Islet precursor cell (in vitro differentiated cells): ENCODE measurements around the gene PMPCA.
"Not testable (repeated sequence)": the region's sequence is repeated elsewhere in the genome, so short reads cannot be mapped to it uniquely, and the experiment has no call there.

ENCODE experiments used
- DNase-seq: peaks from one replicate; pipeline ENCODE4 v3.0.0-alpha.2; 2018

The PMPCA gene

DNA sequence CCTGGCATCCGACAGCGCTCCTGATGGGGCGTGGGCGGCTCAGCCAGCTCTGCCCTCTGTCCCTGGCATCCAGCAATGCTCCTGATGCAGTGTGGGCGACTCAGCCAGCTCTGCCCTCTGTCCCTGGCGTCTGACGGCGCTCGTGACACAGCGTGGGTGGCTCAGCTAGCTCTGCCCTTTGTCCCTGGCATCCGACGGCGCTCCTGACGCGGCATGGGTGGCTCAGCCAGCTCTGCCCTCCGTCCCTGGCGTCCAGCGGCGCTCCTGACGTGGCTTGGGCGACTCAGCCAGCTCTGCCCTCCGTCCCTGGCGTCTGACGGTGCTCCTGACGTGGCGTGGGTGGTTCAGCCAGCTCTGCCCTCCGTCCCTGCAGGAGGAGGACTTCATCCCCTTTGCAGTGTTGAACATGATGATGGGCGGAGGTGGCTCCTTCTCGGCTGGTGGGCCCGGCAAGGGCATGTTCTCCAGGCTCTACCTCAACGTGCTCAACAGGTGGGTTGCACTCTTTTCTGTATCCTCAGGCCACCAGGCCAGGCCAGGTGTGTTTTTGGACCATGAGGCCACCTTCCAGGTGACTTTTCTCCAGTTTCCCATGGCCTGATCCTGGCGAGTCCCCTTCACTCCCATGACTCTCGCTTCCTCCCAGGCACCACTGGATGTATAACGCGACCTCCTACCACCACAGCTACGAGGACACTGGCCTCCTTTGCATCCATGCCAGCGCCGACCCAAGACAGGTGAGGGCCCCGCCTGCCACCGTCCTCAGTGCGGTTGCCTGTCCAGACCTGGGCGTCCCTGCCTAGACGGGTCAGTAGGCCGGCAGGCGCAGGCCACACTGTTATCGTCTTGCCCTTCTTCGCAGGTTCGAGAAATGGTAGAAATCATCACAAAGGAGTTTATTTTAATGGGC, 8.0 kb downstream of the PMPCA start:
- DNase-seq: no peak

DNA sequence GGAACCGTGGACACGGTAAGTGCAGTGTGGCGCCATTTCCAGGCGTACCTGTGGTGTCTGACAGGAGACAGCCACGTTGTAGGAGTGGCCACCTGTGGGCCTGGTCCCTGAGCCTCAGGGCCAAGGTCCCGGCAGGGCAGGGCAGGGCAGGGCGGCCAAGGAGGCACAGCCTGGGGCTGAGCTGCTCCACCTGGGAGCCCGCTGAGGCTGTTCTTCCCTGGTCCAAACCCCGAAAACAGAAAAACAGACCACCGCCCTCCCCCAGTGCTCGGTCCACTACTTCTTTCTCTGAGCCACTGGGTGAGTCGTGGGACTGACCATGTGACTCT, 8.6 kb downstream of the PMPCA start:
- no peak for DNase-seq

DNA sequence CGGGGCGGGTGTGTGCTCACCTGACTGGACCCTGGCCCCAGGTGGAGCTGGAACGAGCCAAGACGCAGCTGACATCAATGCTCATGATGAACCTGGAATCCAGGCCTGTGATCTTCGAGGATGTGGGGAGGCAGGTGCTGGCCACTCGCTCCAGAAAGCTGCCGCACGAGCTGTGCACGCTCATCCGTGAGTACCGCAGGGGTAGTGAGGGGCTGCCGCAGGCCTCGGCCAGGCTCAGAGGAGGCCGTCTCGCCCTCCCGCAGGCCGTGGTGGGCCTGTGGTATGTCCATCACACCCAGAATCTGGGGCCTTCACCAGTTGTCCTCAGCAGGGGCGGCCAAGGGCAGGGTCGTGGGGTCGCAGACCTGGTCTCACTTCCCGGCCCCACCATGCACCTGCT, 11.3 kb downstream of the PMPCA start:
- DNase-seq: no peak

DNA sequence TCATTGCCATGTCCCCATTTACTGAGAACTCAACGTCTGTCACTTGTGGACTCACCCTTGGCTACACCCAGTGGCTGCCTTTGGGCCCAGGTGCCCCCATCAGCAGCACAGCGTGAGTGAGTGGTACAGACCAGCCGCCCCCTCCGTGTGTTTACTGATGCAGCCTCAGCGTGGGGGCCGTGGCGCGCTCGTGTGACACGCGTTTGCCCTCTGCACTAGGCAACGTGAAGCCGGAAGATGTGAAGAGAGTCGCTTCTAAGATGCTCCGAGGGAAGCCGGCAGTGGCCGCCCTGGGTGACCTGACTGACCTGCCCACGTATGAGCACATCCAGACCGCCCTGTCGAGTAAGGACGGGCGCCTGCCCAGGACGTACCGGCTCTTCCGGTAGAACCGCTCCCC, 12.4 kb downstream of the PMPCA start:
- no peak for DNase-seq

DNA sequence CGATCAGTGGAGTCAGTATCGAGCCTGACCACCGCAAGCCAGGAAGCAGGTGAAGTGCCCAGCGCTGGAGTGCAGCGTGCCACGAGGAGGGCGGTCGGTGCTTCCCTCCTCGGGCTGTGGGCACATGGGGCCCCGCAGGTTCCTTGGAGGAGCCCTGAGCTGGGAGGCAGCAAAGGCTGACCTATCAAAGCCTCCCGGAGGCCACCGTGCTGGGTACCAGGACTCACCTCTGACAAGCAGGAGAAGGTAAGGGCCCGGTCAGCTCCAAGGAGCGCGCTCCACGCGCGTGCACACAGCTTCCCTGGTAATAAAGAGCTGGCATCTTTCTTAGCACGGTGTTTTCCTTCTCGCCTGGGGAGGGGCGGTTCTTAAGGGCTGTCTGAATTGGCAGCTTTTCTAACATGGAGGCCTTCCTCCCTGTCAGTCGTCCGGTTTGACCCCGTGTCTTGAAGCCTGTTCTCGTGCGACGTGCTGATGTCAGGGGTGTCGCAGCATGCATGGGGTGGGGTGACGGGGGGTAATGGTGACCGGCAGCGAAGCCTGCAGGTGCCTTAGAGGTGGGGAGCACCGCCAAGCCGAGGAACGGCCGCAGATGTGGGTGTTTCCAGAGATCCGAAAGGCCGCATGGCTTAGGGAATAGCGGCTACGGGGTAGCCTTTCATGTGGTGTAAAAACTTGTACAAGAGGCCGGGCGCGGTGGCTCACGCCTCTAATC, 13.1 kb downstream of the PMPCA start:
- DNase-seq: no peak

DNA sequence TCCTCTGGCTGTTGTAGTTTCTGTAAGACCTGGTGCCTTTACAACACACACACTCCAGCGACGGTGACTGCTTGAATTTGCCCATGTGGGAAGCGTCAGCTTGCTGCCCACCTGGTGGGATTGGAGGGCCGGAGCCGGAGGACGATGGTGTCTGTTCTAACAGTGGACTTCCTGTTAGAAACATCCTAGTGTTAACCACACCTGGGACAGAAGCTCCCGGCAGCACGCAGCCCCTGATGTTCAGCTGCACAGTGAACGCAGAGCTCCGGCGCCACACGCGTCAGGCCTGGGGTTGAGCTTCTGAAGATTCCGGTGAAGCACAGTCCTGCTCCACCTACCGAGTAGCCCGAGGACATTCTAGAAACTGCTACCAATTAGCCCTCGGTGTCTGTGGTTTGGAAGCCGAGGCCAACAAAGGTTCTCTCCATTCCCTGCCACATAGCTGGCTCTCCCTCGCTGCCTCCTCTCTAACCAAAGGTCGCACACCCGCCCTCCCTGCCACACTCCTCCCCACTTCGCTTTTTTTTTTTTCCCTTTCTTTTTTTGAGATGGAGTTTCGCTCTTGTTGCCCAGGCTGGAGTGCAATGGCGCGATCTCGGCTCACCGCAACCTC, 14.4 kb downstream of the PMPCA start:
- no peak for DNase-seq

DNA sequence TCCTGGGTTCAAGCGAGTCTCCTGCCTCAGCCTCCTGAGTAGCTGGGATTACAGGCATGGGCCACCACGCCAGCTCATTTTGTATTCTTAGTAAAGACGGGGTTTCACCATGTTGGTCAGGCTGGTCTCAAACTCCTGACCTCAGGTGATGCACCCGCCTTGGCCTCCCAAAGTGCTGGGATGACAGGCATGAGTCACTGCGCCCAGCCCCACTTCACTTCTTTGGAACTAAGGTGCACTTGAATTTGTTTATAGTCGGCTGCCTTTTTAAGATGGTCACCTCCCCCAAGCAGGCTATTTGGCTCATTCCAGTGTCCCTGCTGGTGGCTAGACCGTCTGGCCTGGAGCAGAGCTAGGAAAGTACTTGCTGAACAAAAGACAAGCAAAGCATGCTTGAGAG, 14.9 kb downstream of the PMPCA start:
- DNase-seq: not testable (repeated sequence)

DNA sequence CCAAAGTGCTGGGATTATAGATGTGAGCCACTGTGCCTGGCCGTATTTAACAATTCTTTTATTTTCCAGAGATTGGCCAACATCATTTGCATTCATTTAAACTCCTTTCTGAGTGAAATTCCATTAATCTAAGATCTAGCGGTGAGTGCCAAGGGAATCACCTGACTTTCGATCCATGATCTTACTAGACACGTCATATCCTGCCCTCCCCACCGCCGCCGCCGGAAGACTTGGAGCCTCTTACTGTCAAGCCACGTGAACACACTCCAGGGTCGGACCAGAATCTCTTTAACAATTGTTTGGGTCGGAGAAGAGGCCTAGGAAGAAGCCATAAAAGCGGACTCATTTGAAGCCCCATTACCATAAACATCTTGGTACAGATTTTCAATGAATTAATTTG, 16.3 kb downstream of the PMPCA start:
- DNase-seq: no peak

DNA sequence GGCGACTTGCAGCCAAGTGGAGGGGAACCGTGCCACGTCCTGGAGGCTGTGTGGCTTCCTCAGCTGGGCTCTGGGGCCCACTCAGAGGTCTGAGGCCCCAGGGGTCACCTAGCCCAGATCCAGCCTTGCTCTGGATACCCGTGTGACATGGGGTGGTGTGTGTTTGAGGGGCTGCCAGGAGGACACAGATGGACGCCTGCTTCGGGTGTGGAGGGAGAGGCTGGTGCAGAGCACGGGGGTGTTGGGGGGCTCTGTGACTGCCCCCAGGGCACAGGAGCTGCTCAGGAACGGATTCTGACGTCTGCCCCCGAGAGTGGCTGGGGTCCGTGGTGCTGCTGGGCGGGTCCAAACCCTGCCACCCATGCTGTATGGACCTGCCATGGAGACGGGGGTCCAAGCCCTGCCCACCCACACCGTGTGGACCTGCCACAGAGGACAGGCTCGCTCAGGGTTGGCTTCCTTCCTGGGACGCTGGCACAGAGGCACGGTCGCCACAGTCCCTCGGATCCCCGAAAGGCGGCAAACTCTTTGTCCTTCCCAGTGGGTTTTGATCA, 18.7 kb downstream of the PMPCA start:
- DNase-seq: no peak

DNA sequence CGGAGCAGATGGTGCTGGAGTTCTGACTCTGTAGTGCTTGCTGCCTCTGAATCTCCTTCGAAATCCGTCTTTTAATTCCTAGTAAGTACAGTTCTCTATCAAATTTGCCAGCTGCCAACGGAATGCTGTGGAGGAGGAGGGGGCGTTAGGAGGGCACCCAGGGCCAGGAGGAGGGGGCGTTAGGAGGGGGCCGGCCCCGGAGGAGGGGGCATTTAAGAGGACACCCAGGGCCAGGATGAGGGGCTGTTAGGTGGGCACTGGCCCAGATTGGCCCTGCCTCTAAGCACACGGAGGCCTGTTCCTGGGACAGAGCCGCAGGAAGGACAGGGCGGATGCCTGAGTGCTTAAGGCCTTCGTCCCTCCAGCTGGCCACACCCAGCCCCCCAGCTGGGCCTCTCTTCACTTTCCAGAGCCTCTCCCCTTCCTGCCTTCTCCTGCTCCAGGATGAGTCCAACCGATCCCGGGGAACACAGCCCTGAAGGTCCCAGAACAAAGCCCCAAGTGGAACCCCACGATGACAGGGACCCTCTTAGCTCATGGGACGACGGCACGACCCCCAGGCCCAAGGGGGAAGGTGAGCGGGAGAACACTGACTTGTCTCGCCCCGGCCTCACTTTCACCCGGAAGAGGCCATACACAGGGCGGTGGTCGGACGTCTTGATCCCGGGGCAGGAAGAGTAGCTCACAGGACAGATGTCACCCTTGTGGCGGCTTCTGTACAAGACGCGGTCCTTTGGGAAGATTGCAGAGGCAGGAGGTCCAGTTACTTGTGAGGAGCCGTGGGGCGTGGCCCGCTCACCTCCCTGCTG, 19.4 kb downstream of the PMPCA start:
- no peak for DNase-seq

DNA sequence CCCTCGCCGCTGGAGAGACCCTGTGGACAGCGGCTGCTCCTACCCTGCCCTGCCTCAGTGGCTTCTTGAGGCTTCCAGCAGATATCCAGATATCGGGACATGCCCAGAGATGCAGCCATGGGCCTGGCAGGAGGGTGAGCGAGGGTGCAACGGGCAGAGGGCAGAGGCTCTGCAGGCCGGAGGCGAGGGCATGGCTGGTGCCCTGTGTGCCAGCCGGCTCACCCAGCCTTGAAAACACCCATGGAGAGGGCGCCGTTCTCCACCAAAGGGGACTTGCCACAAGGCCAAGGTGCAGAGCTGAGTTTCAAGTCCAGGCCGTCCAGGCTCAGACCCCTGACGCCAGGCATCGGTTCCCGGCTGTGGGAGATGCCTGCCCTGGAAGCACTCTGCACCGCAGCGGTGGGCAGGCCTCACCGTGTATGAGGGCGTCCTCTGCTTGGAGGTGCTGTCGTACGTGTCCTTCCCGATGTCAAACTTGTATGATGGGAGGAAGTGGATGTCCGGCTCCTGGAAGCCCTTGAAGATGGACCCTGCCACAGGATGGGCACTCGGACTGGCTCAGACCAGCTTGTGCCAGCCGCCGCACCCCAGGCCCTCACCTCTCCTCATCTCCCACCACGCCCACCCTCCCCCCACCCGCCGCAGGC, 20.3 kb downstream of the PMPCA start:
- DNase-seq: no peak

DNA sequence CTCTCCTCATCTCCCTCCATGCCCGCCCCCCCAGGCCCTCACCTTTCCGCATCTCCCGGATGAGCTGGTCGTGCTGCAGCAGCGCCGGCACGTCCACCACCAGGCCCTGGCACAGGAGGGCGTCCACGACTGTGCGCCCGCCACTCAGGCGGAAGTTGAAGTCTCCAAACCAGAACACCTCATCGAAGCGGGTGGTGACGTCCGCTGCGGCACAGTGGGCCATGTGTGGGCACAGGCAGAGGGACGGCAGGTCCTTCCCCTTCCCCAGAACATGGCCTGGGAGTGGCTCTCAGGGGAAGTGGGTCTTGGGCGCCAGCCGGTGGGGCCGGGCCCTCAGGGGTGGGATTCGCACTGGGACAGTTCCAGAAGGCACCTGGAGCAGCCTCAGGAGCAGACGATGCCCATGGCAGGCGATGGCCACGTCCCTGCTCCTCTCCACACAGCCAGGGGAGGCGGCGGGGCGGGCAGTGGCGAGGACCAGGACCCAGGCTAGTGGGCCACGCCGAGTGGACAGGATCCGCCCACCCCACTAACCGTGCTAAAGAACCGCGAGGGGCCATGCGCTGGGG, 21.4 kb downstream of the PMPCA start:
- no peak for DNase-seq

DNA sequence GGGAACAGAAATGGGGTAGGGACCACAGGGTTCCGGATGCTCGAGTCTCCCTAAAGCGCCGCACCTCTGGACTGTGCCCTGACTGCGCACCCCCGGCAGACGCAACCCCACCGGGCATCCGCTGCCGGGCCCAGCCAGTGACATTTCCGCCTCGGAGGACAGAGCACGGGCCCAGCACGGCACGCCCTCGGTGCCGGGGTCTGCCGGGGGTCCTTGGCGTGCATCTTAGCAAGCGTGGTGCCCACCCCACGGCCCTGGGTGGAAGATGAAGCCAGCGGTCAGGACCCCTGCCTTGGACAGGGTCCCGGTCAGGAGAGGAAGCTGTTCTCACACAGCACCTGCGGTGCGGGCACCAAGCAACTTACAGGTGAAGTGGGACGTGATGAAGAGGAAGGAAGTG, 22.1 kb downstream of the PMPCA start:
- no peak for DNase-seq

DNA sequence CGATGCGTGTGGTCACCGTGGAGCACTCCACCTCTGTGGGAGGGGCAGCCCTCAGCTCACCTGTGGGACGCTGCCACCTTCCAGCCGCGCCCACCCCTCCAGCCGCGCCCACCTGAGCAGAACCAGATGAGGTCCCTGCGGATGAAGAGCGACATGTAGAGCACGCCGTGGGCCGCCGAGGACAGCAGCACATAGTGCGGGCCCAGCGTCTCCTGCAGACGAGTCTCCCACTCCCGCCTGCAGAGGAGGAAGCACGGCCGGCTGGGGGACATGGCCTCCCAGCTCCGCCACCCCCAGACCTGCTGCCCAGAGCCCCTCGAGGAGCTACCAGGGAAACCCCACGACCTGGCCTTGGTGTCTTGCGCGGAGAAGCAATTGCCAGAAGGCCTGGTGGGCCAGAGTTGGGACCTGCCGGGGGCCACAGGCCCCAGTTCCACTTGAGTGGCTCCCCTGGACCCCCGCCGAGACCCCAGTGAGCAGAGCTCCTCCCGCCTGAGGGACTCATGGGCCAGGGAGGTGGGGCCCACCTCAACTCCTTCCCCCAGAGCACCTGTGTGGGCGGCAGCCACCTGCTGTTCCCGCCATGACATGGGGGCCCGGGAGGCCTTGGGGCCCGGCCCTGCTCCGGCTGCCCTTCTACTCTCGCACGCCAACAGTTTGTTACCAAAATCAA, 22.7 kb downstream of the PMPCA start:
- DNase-seq: no peak

DNA sequence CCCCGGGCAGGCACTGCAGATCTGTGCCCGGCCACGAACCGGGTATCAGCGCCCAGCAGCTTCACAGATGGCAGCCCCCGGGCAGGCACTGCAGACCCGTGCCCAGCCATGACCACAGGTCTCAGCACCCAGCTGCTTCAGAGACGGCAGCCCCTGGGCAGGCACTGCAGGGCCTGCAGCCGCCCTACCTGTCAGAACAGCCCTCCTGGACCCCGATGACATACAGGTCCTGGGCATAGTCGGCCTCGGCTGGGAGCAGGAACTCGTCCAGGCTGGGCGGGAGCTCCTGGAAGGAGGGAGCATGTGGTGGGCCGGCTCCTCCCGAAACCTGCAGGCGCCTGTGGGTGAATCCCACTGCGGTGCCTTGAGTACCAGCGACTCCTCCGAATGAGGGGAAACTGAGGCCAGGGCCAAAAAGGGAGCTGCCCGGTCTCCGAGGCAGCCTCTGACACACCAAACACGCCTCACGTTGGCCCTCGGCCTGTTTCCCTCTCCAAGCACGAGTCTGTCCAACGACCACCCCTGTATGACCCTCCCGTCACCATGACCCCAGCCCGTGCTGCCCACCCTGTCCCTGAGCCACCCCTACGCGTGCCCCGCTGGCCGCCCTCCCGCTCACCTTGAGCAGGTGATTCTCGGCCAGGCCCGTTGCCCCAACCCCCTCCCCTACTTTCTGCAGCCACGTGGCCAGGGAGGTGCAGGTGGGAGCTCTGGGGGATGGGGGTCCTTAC, 23.6 kb downstream of the PMPCA start:
- no peak for DNase-seq

DNA sequence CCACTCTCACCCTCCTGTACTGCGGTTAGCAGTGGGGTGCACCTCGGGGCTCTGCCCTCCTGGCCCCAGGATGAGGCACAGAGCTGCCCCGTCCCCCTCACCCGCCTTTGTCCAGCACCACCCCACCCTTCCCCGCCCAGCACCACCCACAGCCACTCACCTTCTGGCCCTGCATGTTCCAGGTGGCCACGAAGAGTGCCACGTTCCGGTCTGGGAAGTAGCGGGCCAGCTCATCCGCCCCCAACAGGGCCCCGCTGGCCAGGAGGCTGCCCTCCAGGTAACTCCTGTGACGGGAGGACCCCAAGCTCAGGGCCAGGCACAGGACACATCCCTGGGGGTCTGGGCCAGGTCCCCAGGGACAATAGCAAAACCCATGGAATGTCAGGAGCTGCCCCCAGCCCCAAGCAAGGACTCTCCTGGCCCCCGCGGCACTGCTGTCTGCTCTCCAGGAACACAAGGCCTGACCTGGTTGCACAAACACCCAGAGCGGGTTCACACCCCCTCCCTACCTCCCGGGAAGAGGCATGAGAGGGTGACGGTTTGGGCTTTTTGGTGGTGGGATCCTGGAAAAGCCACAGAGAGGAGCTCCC, 24.2 kb downstream of the PMPCA start:
- no peak for DNase-seq

DNA sequence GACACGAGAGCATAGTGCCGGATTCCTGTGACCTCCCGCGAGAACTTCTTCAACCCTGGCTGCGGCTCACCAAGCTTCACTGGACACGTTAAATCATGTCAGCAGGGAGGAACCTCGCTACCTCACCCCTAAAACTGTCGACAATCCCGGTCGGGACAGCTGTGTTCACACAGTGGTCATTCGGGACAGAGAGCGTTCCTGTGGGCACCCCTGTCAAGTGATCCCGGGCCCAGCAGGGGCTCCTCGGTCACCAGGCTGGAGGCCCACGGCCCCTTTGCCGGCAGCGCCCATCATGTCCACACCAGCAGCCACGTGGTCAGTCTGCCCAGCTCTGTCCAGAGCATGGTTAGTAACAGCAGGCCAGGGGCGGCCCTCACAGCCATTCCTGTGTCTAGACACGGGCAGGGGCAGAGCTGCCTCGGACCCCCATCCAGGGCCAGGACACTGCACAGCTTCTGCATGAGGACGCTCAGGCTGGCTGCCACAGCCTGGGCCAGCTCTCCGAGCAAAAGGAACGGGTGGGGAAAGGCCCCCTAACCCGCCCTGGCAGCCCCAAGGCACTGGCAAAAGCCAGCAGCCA, 25.7 kb downstream of the PMPCA start:
- no peak for DNase-seq

DNA sequence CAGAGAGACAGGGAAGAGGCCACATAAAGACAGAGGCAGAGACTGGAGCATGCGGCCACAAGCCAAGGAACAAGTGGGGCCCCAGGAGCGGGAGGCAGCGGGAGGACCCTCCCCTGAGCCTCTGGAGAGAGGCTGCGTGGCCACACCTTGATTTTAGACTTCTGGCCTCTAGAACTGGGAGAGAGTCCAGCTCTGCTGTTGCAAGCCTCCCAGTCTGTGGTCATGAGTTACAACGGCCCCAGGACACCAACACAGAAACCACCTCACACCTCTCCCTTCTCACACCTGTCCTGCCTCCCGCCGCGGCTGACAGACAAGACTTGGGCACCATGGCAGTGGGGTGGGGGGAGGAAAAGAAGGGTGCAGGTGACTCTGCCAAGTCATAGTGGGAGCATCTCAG, 27.0 kb downstream of the PMPCA start:
- no peak for DNase-seq

DNA sequence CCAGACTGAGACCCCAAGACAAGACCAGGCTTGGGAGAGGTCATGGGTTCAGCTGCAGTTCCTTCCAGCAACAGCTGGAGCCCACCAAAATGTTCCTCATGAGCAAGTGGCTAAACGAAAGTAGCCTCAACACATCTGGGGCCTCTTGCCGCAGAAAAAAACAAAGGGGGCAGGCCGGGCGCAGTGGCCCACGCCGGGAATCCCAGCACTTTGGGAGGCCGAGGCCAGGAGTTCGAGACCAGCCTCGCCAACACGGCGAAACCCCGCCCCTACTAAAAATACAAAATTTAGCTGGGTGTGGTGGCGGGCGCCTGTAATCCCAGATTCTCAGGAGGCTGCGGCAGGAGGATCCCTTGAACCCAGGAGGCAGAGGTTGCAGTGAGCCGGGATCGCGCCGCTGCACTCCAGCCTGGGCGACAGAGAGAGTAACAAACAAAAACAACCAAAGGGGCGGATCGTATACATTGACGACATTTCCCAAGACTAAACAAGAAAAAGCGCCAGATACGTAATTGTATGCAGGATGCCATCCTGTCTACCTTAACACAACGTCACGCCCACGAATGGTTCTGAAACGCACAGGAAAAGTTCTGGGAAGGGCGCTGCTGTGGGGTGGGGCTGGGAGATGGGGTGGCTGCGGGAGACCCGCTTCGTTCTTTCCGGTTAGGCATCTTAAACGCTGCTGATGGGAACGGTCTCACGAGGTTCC, 27.5 kb downstream of the PMPCA start:
- no peak for DNase-seq
